ENCODE measurements around the gene RAD1. TPM values are rescaled to one million over a fixed set of nuclear protein-coding genes. Genes with fewer than 3 reads are reported as not detected.
A peak's percentile ranks its signal among the peaks of the same experiment; 100 is the strongest.

RAD1 gene
- total and polyA plus RNA-seq, 2 of the 8 experiments (the other 6 are each of a cell fraction or from before 2014, with no cell fraction given), result 15.1 to 37.3 TPM

GRCh38 chr5:34866989-34867471 is 48.3 kb downstream of the RAD1 start:
- Histone ChIP-seq H3K18ac (ENCODE audit: extremely low read depth, low read length) (peak overlapping the region; percentile 71), H2BK5ac (ENCODE audit: low read depth, low read length) (peak overlapping the region; percentile 27; the same call in 1 of the 2 replicates), H2BK12ac (ENCODE audit: low read depth, low read length) (0 out of 2 replicates have a peak overlapping the region, but pooled peaks have one; percentile 5), H3K27me3 (replicated peaks in 1 of 4; ENCODE audit: control insufficient read depth in 3 of 4, extremely low read depth in 1 of 4, insufficient read depth in 3 of 4, low read length in 3 of 4) (no peaks in the 10 kb centered on the region), H2AK5ac (ENCODE audit: low read depth, low read length) (no peak overlapping the region), H2AFZ (ENCODE audit: low read length) (peak overlapping the region; percentile 17; the same call in 1 of the 2 replicates), H3K14ac (ENCODE audit: insufficient read length) (no peak overlapping the region), H3K79me2 (ENCODE audit: control insufficient read depth in 1 of 2, insufficient read depth in 2 of 2, low read length in 2 of 2) (no peaks in the 10 kb centered on the region), H2BK20ac (ENCODE audit: low read length) (peak overlapping the region; percentile 76; the same call in 1 of the 2 replicates), H3K56ac (replicated peaks; ENCODE audit: insufficient read length, low read depth, low read length) (no peak overlapping the region), H2BK15ac (ENCODE audit: low read length) (no peak overlapping the region), H3K23me2 (ENCODE audit: low read depth, low read length) (no peaks in the 10 kb centered on the region), H3K4me2 (ENCODE audit: insufficient read depth in 1 of 2, low read depth in 2 of 2, low read length in 2 of 2) (no peak overlapping the region; a peak in 1 of 4 replicates), H3K27ac (ENCODE audit: low read depth, low read length) (no peak overlapping the region), H4K5ac (ENCODE audit: insufficient read length, low read depth, low read length) (peak overlapping the region; percentile 7), H3K4me1 (replicated peaks in 1 of 4; ENCODE audit: control insufficient read depth in 3 of 4, insufficient read depth in 4 of 4, low read length in 3 of 4) (peaks cover 5 to 15% (median 8%) of the 10 kb centered on the region in 4 experiments), H3K9me3 (ENCODE audit: insufficient read depth in 2 of 2, low read depth in 1 of 2, low read length in 1 of 2) (no peaks in the 10 kb centered on the region), H3K4ac (replicated peaks; ENCODE audit: insufficient read length, low read depth, low read length) (peak overlapping the region; percentile 10), H3K79me1 (ENCODE audit: low read depth, low read length) (no peaks in the 10 kb centered on the region), H4K91ac (replicated peaks; ENCODE audit: insufficient read length, low read length) (peak overlapping the region; percentile 28), H4K20me1 (replicated peaks in 1 of 2; ENCODE audit: control insufficient read depth in 1 of 2, insufficient read depth in 2 of 2, low read length in 2 of 2) (no peaks in the 10 kb centered on the region), H2BK120ac (replicated peaks; ENCODE audit: low read depth, low read length) (peak overlapping the region; percentile 77), H3K36me3 (ENCODE audit: control insufficient read depth in 2 of 4, insufficient read depth in 4 of 4, low read length in 3 of 4) (peaks cover 0 to 2% (median 0%) of the 10 kb centered on the region in 4 experiments; a peak in 1 of 8 replicates), H3K23ac (ENCODE audit: insufficient read length) (peak overlapping the region; percentile 71), H4K8ac (ENCODE audit: extremely low read depth, insufficient read depth, low read length) (no peak overlapping the region), H3K4me3 (ENCODE audit: extremely low read depth in 1 of 4, insufficient read depth in 2 of 4, low read depth in 3 of 4, low read length in 4 of 4) (no peak overlapping the region), H3K9ac (replicated peaks in 1 of 4; ENCODE audit: extremely low read depth in 1 of 4, low read depth in 3 of 4, low read length in 3 of 4) (no peak overlapping the region)
- TF ChIP-seq BACH1 (IDR thresholded peaks at IDR 0.05; ENCODE audit: low read length), result peak; percentile 96
- no peak for TF ChIP-seq SUZ12 (IDR thresholded peaks at IDR 0.05; ENCODE audit: low read length)
- TF ChIP-seq CTCF (IDR thresholded peaks at IDR 0.05; ENCODE audit: control extremely low read depth in 1 of 3, insufficient read depth in 1 of 3, low read depth in 1 of 3, low read length in 3 of 3), result no peak
- no peak for TF ChIP-seq CTBP2 (IDR thresholded peaks at IDR 0.05; ENCODE audit: borderline replicate concordance, insufficient read depth, insufficient read length, low read length)
- no peak for TF ChIP-seq ZNF274 (IDR thresholded peaks at IDR 0.05; ENCODE audit: borderline replicate concordance, extremely low read depth, low read length)
- no peak for TF ChIP-seq RNF2 (IDR thresholded peaks at IDR 0.05; ENCODE audit: borderline replicate concordance, low read depth, low read length, missing control alignments, poor library complexity, severe bottlenecking)
- peak; percentile 73 for TF ChIP-seq MAFK (IDR thresholded peaks at IDR 0.05; ENCODE audit: low read depth, low read length)
- TF ChIP-seq SAP30 (IDR thresholded peaks at IDR 0.05; ENCODE audit: insufficient read depth, insufficient replicate concordance, low read length), result no peak
- ChIA-PET CTCF (ENCODE audit: partially characterized antibody) (interaction anchor here (0.7 kb wide), 1 partner anchor 343 kb away, joined by 3 read pairs; no protein-coding TSS in a partner anchor), POLR2A (ENCODE audit: partially characterized antibody) (interaction anchor here (1.3 to 1.5 kb wide), 2 partner anchors 28 to 29 kb away, joined by 3 read pairs; partner anchors contain the start of gene TTC23L)
- 87% methylated on average over 3 of the region's 3 CpGs; no CpG with 5 or more reads in 1 of the 2 experiments for WGBS, 2 experiments (ENCODE audit: extremely low coverage in 1 of 2, insufficient coverage in 1 of 2, insufficient read length in 1 of 2, insufficient replicate concordance in 2 of 2, low coverage in 1 of 2, low lambda C conversion rate in 2 of 2, missing lambda C conversion rate in 1 of 2)
- FAIRE-seq (peak; percentile 39), DNase-seq (ENCODE audit: low read depth in 1 of 2, low spot score in 2 of 2) (no peak)

Measured in H1 (cell line).